CD4-positive, alpha-beta T cell treated with Interleukin-17A for 4 hours (primary cell): Measurements from ENCODE around the gene SRRT.
"Not testable (repeated sequence)": the region's sequence is repeated elsewhere in the genome, so short reads cannot be mapped to it uniquely, and the experiment has no call there.

Experiments
- DNase-seq: peaks from one replicate; pipeline ENCODE4 v3.0.0-alpha.2; 2020; ENCODE audit warnings: mixed read lengths

Gene SRRT

DNA sequence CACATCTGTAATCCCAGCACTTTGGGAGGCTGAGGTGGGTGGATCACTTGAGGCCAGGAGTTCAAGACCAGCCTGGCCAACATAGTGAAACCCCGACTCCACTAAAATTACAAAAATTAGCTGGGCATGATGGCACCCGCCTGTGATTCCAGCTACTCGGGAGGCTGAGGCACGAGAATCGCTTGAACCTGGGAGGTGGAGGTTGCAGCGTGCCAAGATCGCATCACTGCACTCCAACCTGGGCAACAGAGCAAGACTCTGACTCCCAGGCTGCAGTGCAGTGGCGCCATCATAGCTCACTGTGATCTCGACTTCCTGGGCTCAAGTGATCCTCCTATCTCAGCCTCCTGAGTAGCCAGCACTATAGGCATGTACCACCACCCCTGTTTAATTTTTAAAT is 20.0 kb upstream of the SRRT start:
- DNase-seq, result not testable (repeated sequence)

DNA sequence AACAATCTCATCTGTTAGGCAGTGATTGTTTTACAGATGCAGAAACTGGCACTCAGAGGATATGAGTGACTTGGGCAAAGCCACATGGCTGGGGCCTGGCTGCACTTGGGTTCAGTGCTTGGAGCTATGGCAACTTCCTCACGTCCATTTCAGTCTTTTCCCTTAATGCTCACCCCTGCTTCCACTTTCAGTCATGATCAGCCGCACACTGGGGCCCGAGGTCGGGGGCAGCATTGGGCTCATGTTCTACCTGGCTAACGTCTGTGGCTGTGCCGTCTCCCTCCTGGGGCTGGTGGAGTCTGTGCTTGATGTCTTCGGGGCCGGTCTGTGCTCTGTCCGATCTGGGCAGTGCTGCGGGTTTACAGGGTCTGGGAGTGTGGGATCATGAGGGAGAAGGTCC is 19.4 kb upstream of the SRRT start:
- DNase-seq, result no peak

DNA sequence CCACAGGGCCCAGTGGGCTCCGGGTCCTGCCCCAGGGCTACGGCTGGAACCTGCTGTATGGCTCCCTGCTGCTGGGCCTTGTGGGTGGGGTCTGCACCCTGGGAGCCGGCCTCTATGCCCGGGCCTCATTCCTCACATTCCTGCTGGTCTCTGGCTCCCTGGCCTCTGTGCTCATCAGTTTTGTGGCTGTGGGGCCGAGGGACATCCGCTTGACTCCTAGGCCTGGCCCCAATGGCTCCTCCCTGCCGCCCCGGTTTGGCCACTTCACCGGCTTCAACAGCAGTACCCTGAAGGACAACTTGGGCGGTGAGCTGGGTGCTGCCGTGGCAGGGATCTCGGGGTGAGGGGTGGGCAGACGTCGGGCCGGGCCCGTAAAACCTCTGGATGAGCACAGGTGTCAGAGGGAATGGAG is 18.0 kb upstream of the SRRT start:
- no peak for DNase-seq

DNA sequence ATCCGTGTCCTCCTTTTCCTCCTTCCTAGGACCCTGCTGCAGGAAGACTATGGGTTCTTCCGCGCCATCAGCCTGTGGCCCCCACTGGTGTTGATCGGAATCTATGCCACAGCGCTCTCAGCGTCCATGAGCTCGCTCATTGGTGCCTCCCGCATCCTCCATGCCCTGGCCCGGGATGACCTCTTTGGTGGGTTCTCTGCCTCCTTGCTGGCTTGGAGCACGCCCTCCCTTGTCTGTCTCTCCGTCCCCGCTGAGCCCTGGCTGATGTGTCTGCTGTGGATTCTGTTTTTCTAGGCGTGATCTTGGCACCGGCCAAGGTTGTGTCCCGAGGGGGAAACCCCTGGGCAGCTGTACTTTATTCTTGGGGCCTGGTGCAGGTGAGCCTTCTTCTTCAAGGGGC is 15.0 kb upstream of the SRRT start:
- DNase-seq, result no peak

DNA sequence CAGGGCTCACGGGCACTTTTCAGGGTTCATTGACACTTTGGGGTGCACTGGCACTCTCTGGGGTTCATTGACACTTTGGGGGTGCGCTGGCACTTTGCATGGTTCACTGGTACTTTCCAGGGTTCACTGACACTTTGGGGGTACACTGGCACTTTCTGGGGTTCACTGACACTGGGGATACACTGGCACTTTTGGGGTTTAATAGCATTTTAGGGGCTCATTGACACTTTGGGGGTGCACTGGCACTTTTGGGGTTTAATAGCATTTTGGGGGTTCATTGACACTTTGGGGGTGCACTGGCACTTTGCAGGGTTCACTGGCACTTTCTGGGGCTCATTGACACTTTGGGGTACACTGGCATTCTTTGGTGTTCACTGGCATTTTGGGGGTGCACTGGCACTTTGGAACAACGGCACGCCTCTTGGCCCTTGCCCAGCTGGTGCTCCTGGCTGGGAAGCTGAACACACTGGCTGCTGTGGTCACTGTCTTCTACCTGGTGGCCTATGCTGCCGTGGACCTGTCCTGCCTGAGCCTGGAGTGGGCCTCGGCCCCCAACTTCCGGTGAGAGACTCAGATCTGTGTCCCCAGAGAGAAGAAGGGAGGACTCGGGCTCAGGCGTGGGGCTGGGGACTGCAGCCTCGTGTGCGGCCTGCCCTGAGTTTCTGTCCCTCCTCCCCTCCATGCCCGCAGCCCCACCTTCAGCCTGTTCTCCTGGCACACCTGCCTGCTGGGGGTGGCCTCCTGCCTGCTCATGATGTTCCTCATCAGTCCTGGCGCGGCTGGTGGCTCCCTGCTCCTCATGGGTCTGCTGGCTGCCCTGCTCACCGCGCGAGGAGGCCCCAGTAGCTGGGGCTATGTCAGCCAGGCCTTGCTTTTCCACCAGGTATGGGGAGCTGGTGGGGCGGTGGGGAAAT is 13.9 kb upstream of the SRRT start:
- DNase-seq, result no peak

DNA sequence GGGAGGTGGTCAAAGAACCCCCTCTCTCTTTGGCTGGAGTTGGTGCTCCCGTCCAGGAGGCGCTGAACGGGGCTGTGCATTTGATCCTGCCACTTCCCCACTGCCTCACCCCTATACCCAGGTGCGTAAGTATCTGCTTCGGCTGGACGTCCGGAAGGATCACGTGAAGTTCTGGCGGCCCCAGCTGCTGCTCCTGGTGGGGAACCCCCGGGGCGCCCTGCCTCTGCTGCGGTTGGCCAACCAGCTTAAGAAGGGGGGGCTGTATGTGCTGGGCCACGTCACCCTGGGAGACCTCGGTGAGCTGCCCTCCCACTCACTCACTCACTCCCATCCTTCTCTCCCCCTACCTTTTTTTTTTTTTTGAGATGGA is 13.3 kb upstream of the SRRT start:
- DNase-seq, result no peak

DNA sequence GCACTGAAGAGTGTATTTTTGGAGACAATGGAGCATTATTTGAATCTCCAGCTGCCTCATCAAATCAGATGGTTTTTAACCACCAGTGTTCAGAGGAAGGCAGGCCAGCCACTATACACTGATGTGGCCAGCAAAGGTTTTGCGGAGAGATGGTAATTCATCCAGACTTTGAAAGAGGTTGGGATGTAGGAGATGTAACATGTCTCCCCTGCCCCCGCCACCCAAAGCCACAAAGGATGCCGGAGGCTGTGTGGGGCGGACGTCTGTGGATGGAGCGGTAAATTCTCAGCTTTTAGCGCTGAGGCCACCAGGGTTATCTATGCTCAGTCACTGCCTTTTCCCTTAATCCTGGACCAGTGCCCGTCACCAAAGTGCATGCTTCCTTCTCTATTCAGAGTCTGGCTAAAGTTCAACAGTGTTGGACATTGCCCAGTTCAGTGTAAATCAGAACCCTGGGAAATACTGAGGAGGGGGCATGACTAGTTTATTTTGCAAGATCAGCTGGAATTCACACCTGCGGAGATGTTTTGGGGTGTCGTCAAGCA is 11.4 kb upstream of the SRRT start:
- no peak for DNase-seq

DNA sequence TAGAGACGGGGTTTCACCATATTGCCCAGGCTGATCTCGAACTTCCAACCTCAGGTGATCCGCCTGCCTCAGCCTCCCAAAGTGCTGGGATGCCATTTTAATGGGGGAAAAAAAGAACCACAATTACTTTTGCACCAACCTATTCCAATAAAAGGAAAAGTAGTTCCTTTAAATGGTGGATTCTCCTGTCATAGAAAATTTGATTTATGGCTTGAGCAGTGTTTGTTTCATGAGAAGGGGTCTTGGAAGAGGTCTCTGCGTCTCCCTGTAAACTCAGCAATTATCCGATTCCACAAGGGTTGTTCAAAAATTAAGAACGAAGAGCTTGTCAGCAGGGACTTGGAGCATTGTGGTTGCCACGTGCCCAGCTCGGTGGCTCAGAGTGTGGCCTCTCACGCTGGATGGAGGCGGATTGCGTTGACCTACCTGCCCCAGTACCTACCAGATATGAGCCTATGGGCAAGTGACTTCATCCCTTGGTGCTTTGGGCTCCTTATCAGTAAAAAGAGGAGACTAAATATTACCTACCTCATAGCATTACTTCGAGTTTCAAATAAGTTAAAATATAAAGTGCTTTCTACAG is 10.5 kb upstream of the SRRT start:
- no peak for DNase-seq

DNA sequence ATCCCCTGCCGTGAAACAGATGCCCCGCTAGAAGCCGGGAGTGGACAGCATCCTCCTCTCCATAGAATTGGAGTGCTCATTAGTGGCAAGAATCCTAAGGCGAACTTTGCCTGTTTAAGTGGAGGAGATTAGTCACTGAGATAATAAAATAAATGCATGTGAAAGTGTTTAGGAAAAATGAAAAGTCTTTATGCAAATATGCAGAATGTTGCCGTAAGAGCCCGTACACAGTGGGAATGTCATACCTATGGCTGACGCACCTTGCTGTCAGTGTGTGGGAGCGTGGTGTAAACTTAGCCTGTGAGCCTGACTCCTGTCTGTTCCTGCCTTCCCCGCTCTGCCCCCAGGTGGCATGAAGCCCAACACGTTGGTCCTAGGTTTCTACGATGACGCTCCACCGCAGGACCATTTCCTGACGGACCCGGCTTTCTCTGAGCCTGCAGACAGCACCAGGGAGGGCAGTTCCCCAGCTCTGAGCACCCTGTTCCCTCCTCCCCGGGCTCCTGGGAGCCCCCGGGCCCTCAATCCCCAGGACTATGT is 9.5 kb upstream of the SRRT start:
- no peak for DNase-seq

DNA sequence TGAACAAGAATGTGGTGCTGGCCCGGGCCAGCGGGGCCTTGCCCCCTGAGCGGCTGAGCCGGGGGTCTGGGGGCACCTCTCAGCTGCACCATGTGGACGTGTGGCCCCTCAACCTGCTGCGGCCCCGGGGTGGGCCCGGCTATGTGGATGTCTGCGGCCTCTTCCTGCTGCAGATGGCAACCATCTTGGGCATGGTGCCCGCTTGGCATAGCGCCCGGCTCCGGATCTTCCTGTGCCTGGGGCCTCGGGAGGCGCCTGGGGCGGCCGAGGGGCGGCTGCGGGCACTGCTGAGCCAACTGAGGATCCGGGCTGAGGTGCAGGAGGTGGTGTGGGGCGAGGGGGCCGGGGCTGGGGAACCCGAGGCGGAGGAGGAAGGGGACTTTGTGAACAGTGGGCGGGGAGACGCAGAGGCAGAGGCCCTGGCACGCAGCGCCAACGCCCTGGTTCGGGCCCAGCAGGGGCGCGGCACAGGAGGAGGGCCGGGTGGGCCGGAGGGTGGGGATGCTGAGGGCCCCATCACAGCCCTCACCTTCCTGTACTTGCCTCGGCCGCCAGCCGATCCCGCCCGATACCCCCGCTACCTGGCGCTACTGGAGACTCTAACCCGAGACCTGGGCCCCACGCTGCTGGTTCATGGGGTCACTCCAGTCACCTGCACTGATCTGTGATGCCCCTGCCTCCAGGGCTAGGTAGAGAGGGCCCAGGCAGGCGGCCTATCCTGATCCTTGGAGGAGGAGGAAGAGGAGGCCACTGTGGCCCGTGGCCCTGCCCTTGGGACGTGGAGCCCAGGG is 8.8 kb upstream of the SRRT start:
- DNase-seq, result peak; percentile 66

DNA sequence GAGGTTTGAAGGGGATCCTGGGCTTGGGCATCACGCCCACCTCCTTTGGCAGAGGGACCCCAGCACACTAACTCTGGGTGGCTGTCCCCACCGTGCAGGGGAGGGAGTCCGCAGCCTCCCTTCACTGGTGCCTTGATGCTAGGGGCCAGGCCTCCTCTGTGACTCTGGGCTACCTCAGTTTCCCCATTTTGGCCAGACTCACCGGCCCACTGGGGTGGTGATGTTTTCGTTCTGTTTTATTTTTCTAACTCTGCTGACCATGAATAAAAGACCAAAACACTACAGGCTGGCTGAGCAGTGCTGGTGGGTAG is 8.2 kb upstream of the SRRT start:
- no peak for DNase-seq

DNA sequence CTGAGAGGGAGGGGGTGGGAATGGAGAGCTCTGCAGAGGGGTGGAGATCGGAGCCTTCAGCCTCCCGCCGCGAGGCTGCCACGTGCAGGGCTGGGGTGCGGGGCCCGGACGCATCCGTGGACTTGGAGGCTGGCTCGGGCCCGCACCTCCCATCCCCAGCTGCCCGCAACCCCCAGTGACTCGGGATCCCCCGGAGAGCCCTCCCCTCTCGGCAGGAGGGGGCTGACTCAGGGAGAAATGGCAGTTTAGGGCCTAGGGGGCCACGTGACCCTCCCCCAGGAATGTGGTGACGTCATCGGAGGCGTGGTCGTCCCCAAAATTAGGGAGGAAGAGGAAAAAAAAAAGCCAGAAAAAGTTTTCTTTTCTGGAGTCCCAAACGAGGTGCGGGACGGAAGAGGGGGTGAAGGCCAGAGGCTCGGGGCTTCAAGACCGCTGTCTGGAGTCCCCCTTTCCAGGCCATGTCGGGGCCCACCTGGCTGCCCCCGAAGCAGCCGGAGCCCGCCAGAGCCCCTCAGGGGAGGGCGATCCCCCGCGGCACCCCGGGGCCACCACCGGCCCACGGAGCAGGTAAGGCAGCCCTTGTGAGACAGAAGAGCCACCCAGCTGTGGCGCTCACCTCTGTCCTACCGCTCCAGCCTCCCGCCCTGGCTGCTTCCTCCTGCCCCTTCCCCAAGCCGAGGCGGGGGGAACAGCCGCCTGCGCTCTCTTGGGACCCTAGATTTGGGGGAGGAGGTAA is 7.7 kb upstream of the SRRT start, which contains the start of gene TRIP6:
TSS of gene TRIP6 (plus strand) at position 348 of the 736 bp plus-strand sequence. CDS start at position 459, 111 bp downstream.
- peak; percentile 69 for DNase-seq

DNA sequence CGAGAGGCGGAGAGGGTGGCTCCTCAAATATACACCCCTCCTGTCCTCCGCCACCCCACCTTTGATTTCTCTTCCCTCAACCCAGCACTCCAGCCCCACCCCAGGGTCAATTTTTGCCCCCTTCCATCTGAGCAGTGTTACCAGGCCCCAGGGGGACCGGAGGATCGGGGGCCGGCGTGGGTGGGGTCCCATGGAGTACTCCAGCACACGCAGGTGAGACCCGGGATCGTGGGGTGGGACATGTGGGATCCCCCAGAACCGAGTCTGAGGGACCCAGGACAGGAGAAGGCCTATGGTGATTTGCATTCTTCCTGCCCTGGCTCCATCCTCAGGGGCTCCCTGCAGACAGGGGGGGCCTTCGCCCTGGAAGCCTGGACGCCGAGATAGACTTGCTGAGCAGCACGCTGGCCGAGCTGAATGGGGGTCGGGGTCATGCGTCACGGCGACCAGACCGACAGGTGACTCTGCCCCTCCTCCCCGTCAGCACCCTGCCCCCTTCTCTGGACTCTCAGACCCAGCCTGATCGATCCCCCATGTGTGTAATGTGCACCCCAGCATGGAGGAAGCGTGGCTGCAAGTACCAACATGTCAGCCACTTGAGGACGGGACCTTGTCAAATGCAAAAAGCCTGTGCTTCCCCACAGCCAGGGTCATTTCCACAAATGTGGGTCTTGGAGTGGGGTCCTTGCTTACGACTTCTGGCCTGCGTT is 7.0 kb upstream of the SRRT start:
- no peak for DNase-seq

DNA sequence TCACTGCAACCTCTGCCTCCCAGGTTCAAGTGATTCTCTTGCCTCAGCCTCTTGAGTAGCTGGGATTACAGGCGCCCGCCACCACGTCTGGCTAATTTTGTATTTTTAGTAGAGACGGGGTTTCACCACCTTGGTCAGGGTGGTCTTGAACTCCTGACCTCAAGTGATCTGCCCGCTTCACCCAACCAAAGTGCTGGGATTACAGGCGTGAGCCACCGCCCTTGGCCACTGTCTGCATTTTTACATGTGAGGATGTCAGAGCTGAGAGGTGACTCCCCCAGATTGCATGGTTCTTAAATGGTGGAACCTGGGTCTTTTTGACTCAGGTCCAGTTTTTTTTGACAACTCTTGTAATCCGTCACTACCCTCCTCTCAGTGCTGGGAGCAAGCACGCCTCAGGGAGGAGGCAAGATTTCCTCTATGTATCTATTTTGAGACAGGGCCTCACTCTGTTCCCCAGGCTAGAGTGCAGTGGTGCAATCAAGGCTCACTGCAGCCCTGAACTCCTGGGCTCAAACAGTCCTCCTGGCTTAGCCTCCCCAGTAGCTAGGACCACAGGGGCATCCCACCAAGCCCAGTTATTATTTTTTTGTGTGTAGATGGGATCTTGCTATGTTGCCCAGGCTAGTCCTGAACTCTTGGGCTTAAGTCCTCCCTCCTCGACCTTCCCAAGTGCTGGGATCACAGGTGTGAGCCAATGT is 1.2 kb upstream of the SRRT start:
- DNase-seq, result no peak

DNA sequence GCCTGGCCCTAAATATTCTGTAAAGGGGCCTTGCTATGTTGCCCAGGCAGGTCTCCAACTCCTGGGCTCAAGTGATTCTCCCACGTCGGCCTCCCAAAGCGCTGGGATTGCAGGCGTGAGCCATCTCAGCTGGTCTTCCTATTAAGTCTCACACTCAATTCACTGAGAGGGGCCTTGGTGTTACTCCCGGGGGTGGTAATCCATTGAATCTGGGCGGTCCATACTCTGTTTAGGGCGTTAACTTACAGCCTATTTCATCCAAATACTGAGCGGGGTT is 665 bp upstream of the SRRT start:
- no peak for DNase-seq

DNA sequence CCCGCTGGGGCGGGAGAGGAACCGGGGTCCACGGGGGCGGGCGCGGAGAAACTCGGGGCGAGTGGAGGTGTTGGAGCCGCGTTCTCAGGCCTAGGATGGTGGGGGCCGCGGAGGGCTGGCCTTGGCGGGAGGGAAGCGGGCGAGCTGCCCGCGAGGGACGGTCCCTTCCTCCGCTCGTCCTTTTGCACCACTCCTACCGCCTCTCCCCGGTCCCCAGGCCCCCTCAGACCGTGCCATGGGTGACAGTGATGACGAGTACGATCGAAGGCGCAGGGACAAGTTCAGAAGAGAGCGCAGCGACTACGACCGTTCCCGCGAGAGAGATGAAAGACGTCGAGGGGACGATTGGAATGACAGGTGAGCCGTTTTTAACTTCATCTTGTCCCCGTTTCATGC is 451 bp downstream of the SRRT start:
- peak; percentile 23 for DNase-seq

DNA sequence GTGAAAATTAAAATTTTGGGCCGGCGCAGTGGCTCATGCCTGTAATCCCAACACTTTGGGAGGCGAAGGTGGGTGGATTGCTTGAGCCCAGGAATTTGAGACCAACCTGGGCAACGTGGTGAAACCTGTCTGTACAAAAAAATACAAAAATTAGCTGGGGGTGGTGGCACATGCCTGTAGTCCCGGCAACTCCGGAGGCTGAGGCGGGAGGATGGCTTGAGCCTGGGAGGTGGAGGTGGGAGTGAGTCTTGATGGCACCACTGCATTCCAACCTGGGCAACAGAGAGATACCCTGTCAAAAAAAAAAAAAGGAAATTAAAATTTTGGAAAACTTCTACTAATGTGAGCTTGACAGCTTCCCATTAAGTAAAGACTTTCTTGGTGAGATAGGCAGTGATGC is 3.1 kb downstream of the SRRT start:
- DNase-seq, result no peak

DNA sequence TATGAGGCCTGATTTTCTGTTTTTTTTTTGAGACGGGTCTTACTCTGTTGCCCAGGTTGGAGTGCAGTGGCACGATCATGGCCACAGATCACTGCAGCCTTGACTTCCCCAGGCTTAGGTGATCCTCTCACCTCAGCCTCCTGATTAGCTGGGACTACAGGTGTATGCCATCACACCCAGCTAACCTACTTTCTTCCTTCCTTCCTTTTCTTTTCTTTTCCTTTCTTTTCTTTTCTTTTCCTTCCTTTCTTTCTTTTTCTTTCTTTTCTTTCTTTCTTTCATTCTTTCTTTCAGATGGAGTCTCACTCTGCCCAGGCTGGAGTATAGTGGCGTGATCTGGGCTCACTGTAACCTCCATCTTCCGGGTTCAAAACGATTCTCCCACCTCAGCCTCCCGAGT is 3.8 kb downstream of the SRRT start:
- no peak for DNase-seq

DNA sequence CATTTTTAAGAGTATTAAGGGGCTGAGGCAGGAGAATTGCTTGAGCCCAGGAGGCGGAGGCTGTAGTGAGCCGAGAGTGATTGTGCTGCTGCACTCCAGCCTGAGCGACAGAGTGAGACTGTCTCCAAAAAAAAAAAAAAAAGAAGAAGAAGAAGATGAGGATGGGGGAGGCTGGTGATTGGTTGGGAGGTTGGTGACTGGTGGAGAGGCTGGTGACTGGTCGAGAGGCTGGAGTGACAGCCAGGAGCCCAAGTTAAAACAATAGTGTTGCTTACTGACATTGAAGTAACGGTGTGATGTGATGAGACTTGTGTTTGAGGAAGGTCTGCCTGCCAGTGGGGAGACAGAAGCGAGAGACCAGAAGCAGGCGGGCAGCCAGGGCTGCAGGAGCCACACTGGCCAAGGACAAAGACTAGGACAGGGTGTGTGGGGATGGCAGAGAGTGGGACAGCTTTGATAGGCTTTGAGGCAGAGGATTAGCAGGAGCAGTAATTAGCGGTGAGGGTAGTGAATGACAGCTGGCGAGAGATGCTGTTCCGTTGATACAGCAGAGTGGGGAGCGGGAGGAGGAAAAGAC is 4.9 kb downstream of the SRRT start:
- no peak for DNase-seq

DNA sequence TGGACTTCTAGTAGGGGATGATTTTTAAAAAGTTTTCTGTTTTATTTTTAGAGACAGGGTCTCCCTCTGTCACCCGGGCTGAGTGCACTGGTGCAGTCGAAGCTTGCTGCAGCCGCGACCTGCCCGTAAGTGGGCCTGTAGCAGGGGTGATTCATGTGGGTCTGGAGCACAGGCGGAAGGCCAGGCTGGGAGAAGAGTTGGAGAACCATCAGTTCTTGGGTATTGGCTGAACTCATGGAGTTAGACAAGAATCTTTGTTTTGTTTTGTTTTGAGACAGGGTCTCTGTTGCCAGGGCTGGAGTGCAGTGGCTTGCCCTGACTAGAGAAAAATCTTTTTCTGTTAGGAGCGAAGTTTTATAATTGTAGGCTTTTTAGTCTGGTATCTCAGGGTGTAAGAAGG is 5.7 kb downstream of the SRRT start:
- DNase-seq, result no peak

DNA sequence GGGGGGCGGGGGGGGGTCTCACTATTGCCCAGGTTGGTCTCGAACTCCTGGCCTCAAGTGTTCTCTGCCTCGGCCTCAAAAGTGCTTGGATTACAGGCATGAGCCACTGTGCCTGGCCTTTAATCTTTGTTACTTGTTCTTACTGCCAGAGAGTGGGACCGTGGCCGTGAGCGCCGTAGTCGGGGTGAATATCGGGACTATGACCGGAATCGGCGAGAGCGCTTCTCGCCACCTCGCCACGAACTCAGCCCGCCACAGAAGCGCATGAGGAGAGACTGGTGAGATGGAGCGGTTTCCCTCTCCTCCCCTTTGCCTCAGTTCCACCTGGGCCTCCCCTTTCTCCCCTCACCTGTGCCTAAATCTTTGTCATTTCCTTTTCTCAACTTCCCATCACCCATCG is 6.2 kb downstream of the SRRT start:
- no peak for DNase-seq
